H1 (cell line): ENCODE data around the gene ARPP21. TPM values are rescaled to one million over a fixed set of nuclear protein-coding genes. Genes with fewer than 3 reads are reported as not detected.

Experiments used
- CTCF ChIA-PET: fragments of 300-600 bp; sonication (Branson Sonifier 250); formaldehyde crosslinking; loops from one replicate; lab custom pipeline; 2021; ENCODE audit not compliant: partially characterized antibody; lab: Charles Lee
- POLR2A ChIA-PET: fragments of 300-600 bp; sonication (Branson Sonifier 250); formaldehyde crosslinking; loops from one replicate; lab custom pipeline; 2021; ENCODE audit warnings: inconsistent platforms; ENCODE audit not compliant: partially characterized antibody; lab: Charles Lee
- DNase-seq, 2 experiments: peaks; one replicate each; pipeline versions ENCODE4 v3.0.0 to v3.0.0-alpha.2; 2010 to 2022; ENCODE audit warnings: low spot score in 2 of 2, low read depth in 1 of 2, mixed read lengths in 1 of 2
- FAIRE-seq: peaks from 2 replicates; lab custom pipeline; 2011; peaks lifted over from hg19 to GRCh38; lab: Jason Lieb, UNC
- H2AFZ ChIP-seq: 2 replicates; pipeline ENCODE4 v1.8.1; 2012; ENCODE audit warnings: low read length, inconsistent platforms
- H2AK5ac ChIP-seq: 2 replicates; pipeline ENCODE4 v1.6.1; 2013; ENCODE audit warnings: low read depth, low read length
- H2BK120ac ChIP-seq: replicated peaks from 2 replicates; pipeline ENCODE3; 2013; ENCODE audit warnings: low read depth, low read length, inconsistent platforms
- H2BK12ac ChIP-seq: 2 replicates; pipeline ENCODE4 v1.6.1; 2013; ENCODE audit warnings: low read depth, low read length
- H2BK15ac ChIP-seq: 2 replicates; pipeline ENCODE4 v1.6.1; 2013; ENCODE audit warnings: low read length
- H2BK20ac ChIP-seq: 2 replicates; pipeline ENCODE4 v1.6.1; 2013; ENCODE audit warnings: low read length
- H2BK5ac ChIP-seq: 2 replicates; pipeline ENCODE4 v1.6.1; 2013; ENCODE audit warnings: low read depth, low read length
- H3K14ac ChIP-seq: 2 replicates; pipeline ENCODE4 v1.6.1; 2013; ENCODE audit warnings: inconsistent platforms; ENCODE audit not compliant: insufficient read length
- H3K18ac ChIP-seq: 2 replicates; pipeline ENCODE4 v1.6.1; 2013; ENCODE audit warnings: low read length; ENCODE audit errors: extremely low read depth
- H3K23ac ChIP-seq: 2 replicates; pipeline ENCODE4 v1.6.1; 2013; ENCODE audit warnings: inconsistent platforms; ENCODE audit not compliant: insufficient read length
- H3K23me2 ChIP-seq: 2 replicates; pipeline ENCODE4 v1.6.1; 2013; ENCODE audit warnings: low read depth, low read length
- H3K27ac ChIP-seq: 2 replicates; pipeline ENCODE4 v1.6.1; 2011; ENCODE audit warnings: low read depth, low read length, inconsistent platforms
- H3K27me3 ChIP-seq, 4 experiments: replicated peaks in 1 of 4; 1 replicate in 1 of 4; 2 replicates in 3 of 4; pipeline versions ENCODE4 v1.6.1 to v1.8.1; 2011 to 2013; ENCODE audit warnings: low read length in 3 of 4, mild to moderate bottlenecking in 3 of 4, inconsistent platforms in 2 of 4, mixed read lengths in 2 of 4, moderate library complexity in 1 of 4; ENCODE audit not compliant: control insufficient read depth in 3 of 4, insufficient read depth in 3 of 4; ENCODE audit errors: extremely low read depth in 1 of 4
- H3K36me3 ChIP-seq, 4 experiments: 2 replicates each; pipeline versions ENCODE4 v1.6.1 to v1.8.1; 2011 to 2013; ENCODE audit warnings: mild to moderate bottlenecking in 4 of 4, low read length in 3 of 4, moderate library complexity in 2 of 4, control low read depth in 1 of 4, inconsistent platforms in 1 of 4; ENCODE audit not compliant: insufficient read depth in 4 of 4, control insufficient read depth in 2 of 4
- H3K4ac ChIP-seq: replicated peaks from 2 replicates; pipeline ENCODE3; 2013; ENCODE audit warnings: low read length, low read depth, mixed read lengths, inconsistent platforms; ENCODE audit not compliant: insufficient read length
- H3K4me1 ChIP-seq, 4 experiments: replicated peaks in 1 of 4; 1 replicate in 1 of 4; 2 replicates in 3 of 4; pipeline versions ENCODE4 v1.6.1 to v1.8.1; 2011 to 2013; ENCODE audit warnings: low read length in 3 of 4, inconsistent platforms in 2 of 4, mixed read lengths in 1 of 4; ENCODE audit not compliant: insufficient read depth in 4 of 4, control insufficient read depth in 3 of 4
- H3K4me2 ChIP-seq, 2 experiments: 2 replicates each; pipeline versions ENCODE4 v1.6.1 to v1.8.1; 2011 to 2013; ENCODE audit warnings: low read depth in 2 of 2, low read length in 2 of 2, control low read depth in 1 of 2, inconsistent platforms in 1 of 2, mild to moderate bottlenecking in 1 of 2; ENCODE audit not compliant: insufficient read depth in 1 of 2
- H3K4me3 ChIP-seq, 4 experiments: fragments of 200-600, 300-600 bp in 1 of 4; sonication (generic), shearing (Covaris generic), sonication (Bioruptor Twin) in 1 of 4; 2 replicates each; pipeline versions ENCODE4 v1.5.1 to v1.8.1; 2011 to 2016; ENCODE audit warnings: low read length in 4 of 4, low read depth in 3 of 4, control low read depth in 2 of 4, inconsistent platforms in 2 of 4, mild to moderate bottlenecking in 2 of 4, mixed read lengths in 1 of 4, moderate library complexity in 1 of 4; ENCODE audit not compliant: insufficient read depth in 2 of 4; ENCODE audit errors: extremely low read depth in 1 of 4
- H3K56ac ChIP-seq: replicated peaks from 2 replicates; pipeline ENCODE3; 2013; ENCODE audit warnings: low read depth, mild to moderate bottlenecking, mixed read lengths, low read length, inconsistent platforms; ENCODE audit not compliant: insufficient read length
- H3K79me1 ChIP-seq: 2 replicates; pipeline ENCODE4 v1.6.1; 2013; ENCODE audit warnings: low read depth, low read length, control low read depth
- H3K79me2 ChIP-seq, 2 experiments: 2 replicates each; pipeline versions ENCODE4 v1.6.1 to v1.8.1; 2012 to 2013; ENCODE audit warnings: low read length in 2 of 2, mild to moderate bottlenecking in 2 of 2, inconsistent platforms in 1 of 2; ENCODE audit not compliant: insufficient read depth in 2 of 2, control insufficient read depth in 1 of 2
- H3K9ac ChIP-seq, 4 experiments: replicated peaks in 1 of 4; 1 replicate in 1 of 4; 2 replicates in 3 of 4; pipeline versions ENCODE4 v1.6.1 to v1.8.1; 2011 to 2013; ENCODE audit warnings: low read depth in 3 of 4, low read length in 3 of 4, control low read depth in 2 of 4, mild to moderate bottlenecking in 2 of 4, moderate library complexity in 2 of 4, inconsistent platforms in 1 of 4; ENCODE audit errors: extremely low read depth in 1 of 4
- H3K9me3 ChIP-seq, 2 experiments: 2 replicates each; pipeline versions ENCODE4 v1.6.1 to v1.8.1; 2012 to 2013; ENCODE audit warnings: mild to moderate bottlenecking in 2 of 2, moderate library complexity in 2 of 2, control low read depth in 1 of 2, inconsistent platforms in 1 of 2, low read depth in 1 of 2, low read length in 1 of 2, mixed read lengths in 1 of 2; ENCODE audit not compliant: insufficient read depth in 2 of 2
- H4K20me1 ChIP-seq, 2 experiments: replicated peaks in 1 of 2; 2 replicates each; pipeline versions ENCODE3 to v1.8.1; 2011 to 2013; ENCODE audit warnings: inconsistent platforms in 2 of 2, low read length in 2 of 2, mild to moderate bottlenecking in 1 of 2; ENCODE audit not compliant: insufficient read depth in 2 of 2, control insufficient read depth in 1 of 2
- H4K5ac ChIP-seq: 2 replicates; pipeline ENCODE4 v1.6.1; 2013; ENCODE audit warnings: low read length, low read depth, mixed read lengths, inconsistent platforms; ENCODE audit not compliant: insufficient read length
- H4K8ac ChIP-seq: 2 replicates; pipeline ENCODE4 v1.8.0; 2013; ENCODE audit warnings: mild to moderate bottlenecking, moderate library complexity, low read length, inconsistent platforms; ENCODE audit not compliant: insufficient read depth; ENCODE audit errors: extremely low read depth
- H4K91ac ChIP-seq: replicated peaks from 2 replicates; pipeline ENCODE3; 2013; ENCODE audit warnings: low read length, mixed read lengths, inconsistent platforms; ENCODE audit not compliant: insufficient read length
- CBX8 ChIP-seq: fragments of 300-800, 300-1000 bp; sonication (generic); IDR thresholded peaks from 2 replicates; pipeline ENCODE4 v1.7.1; 2016; ENCODE audit warnings: low read depth, low read length, borderline replicate concordance
- CEBPB ChIP-seq: IDR thresholded peaks from 2 replicates; pipeline ENCODE4 v1.6.1; 2012; ENCODE audit warnings: low read depth, low read length
- CHD1 ChIP-seq: IDR thresholded peaks from 2 replicates; pipeline ENCODE4 v1.6.1; 2012; ENCODE audit warnings: low read depth, low read length, improper control_type of control experiment
- E2F6 ChIP-seq: IDR thresholded peaks from 2 replicates; pipeline ENCODE4 v1.6.1; 2012; ENCODE audit warnings: inconsistent platforms
- EP300 ChIP-seq, 2 experiments: IDR thresholded peaks; 1 replicate in 1 of 2; 2 replicates in 1 of 2; pipeline ENCODE4 v1.6.1; 2011 to 2012; ENCODE audit warnings: low read depth in 2 of 2, low read length in 2 of 2, mild to moderate bottlenecking in 2 of 2, borderline replicate concordance in 1 of 2, inconsistent platforms in 1 of 2, moderate library complexity in 1 of 2
- PHF8 ChIP-seq: fragments of 200-600 bp; sonication (generic); conservative IDR thresholded peaks from 2 replicates; pipeline ENCODE4 v1.7.1; 2012; ENCODE audit warnings: low read depth, mild to moderate bottlenecking, inconsistent platforms, low read length, moderate library complexity
- RBBP5 ChIP-seq: IDR thresholded peaks from 2 replicates; pipeline ENCODE4 v1.7.1; 2012; ENCODE audit warnings: low read depth, mild to moderate bottlenecking, inconsistent platforms, low read length, moderate library complexity, borderline replicate concordance
- RNF2 ChIP-seq: fragments of 200-900, 300-1000 bp; sonication (generic); IDR thresholded peaks from 2 replicates; pipeline ENCODE4 v1.7.1; 2016; ENCODE audit warnings: borderline replicate concordance, low read depth, mild to moderate bottlenecking, antibody characterized with exemption, low read length; ENCODE audit not compliant: poor library complexity, severe bottlenecking; ENCODE audit errors: missing control alignments
- SIX5 ChIP-seq: IDR thresholded peaks from 2 replicates; pipeline ENCODE4 v1.6.1; 2011; ENCODE audit warnings: mild to moderate bottlenecking, low read depth, low read length
- TAF7 ChIP-seq: optimal IDR thresholded peaks from 2 replicates; pipeline ENCODE3; 2011; ENCODE audit warnings: low read depth, mild to moderate bottlenecking, inconsistent platforms, low read length, moderate library complexity, borderline replicate concordance
- USF2 ChIP-seq: IDR thresholded peaks from 2 replicates; pipeline ENCODE4 v1.6.1; 2011; ENCODE audit warnings: low read length, improper control_type of control experiment
- WGBS, 2 experiments: shearing (Covaris generic) in 1 of 2; methylation state at CpG; one replicate each; pipeline versions ENCODE4 v1.1.6 to v1.1.7; 2013 to 2015; ENCODE audit warnings: low lambda C conversion rate in 2 of 2, mixed read lengths in 2 of 2, inconsistent platforms in 1 of 2, low coverage in 1 of 2, missing lambda C conversion rate in 1 of 2; ENCODE audit not compliant: insufficient replicate concordance in 2 of 2, insufficient coverage in 1 of 2, insufficient read length in 1 of 2; ENCODE audit errors: extremely low coverage in 1 of 2, missing lambda C conversion rate in 1 of 2; 5-methylcytosine and 5-hydroxymethylcytosine counted together
- polyA plus RNA-seq, 7 experiments: library from polyadenylated mRNA; depleted of rRNA in 3 of 7; stranded (reverse) in 5 of 7; unstranded in 2 of 7; fragments of >200 nt in 5 of 7; fragments of 200-250 nt in 2 of 7; gene quantifications; 1 replicate in 5 of 7; 2 replicates in 1 of 7; 4 replicates in 1 of 7; pipeline versions ENCODE4 v1.2.1 to v1.2.3, GENCODE V29; 2011 to 2013; ENCODE audit warnings: missing spikeins in 2 of 7, mixed read lengths in 2 of 7
- total RNA-seq: library from RNA; stranded (reverse); fragmentation: NEBNext Ultra II Directional; extraction: Animal tissue kit (Norgen Biotek cat#: 25700); gene quantifications from 2 replicates; pipeline ENCODE4 v1.2.1, GENCODE V29; 2021

ARPP21 gene
- total and polyA plus RNA-seq, 2 of the 8 experiments (the other 6 are each of a cell fraction or from before 2014, with no cell fraction given) = not detected

- Histone ChIP-seq H3K27me3 (no peaks in the 10 kb centered on the region), H3K23ac (no peak overlapping the region), H3K9ac (no peak overlapping the region), H4K20me1 (no peaks in the 10 kb centered on the region), H3K23me2 (no peaks in the 10 kb centered on the region; the same call in 1 of the 2 replicates), H2AK5ac (no peak overlapping the region), H3K4me1 (0 out of 7 replicates have a peak, but pooled peaks cover 0 to 2% (median 0%) of the 10 kb centered on the region in 4 experiments), H4K91ac (no peak overlapping the region), H3K56ac (peak overlapping the region; percentile 62), H3K27ac (no peak overlapping the region), H3K18ac (no peak overlapping the region), H2BK120ac (no peak overlapping the region), H4K5ac (no peak overlapping the region), H3K9me3 (no peaks in the 10 kb centered on the region), H2AFZ (no peak overlapping the region), H3K36me3 (no peaks in the 10 kb centered on the region), H4K8ac (no peak overlapping the region), H2BK12ac (no peak overlapping the region), H3K14ac (no peak overlapping the region), H2BK5ac (no peak overlapping the region), H3K4me3 (no peak overlapping the region), H2BK20ac (no peak overlapping the region), H3K4me2 (no peak overlapping the region), H3K79me1 (no peaks in the 10 kb centered on the region), H2BK15ac (no peak overlapping the region), H3K4ac (no peak overlapping the region), H3K79me2 (no peaks in the 10 kb centered on the region)
- ChIA-PET POLR2A (no interaction called here), CTCF (interaction anchor here (0.6 kb wide), 1 partner anchor 414 kb away, joined by 4 read pairs; no protein-coding TSS in a partner anchor)
- 87% methylated on average over 3 of the region's 3 CpGs; no CpG with 5 or more reads in 1 of the 2 experiments for WGBS, 2 experiments
- DNase-seq = no peak
- no peak for FAIRE-seq
- no peak for TF ChIP-seq USF2
- TF ChIP-seq CHD1 = no peak
- no peak for TF ChIP-seq RNF2
- TF ChIP-seq SIX5 = no peak
- TF ChIP-seq TAF7 = no peak
- TF ChIP-seq PHF8 = no peak
- TF ChIP-seq E2F6 = no peak
- no peak for TF ChIP-seq RBBP5
- TF ChIP-seq EP300 (IDR thresholded peaks at IDR 0.05; ENCODE audit: borderline replicate concordance in 1 of 2, low read depth in 2 of 2, low read length in 2 of 2) = no peak
- TF ChIP-seq CBX8 = no peak
- no peak for TF ChIP-seq CEBPB
These were observed 68.6 kb downstream of the ARPP21 start for GRCh38 chr3:35707904-35708303.
